ENCODE results near the gene CREB3L1.

DNA sequence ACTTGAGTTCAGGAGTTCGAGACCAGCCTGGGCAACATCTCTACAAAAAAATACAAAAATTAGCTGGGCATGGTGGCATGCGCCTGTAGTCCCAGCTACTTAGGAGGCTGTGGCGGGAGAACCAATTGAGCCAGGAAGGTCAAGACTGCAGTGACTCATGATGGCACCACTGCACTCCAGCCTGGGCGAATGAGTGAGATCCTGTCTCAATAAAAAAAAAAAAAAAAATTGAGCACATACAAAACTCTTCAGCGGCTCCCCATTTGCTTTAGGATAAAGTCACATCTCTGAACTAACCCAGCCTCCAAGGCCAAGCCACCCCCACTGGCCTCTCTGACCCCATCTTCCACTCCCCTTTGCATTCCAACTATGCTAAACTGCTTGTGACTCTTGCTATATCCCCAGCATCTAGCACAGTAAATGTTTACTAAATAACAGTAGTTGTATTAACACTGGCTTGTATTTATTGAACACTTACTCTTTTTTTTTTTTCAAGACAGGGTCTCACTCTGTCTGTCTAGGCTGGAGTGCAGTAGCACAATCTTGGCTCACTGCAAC is 28.9 kb downstream of the CREB3L1 start:
- TF ChIP-seq, protein P1, sequence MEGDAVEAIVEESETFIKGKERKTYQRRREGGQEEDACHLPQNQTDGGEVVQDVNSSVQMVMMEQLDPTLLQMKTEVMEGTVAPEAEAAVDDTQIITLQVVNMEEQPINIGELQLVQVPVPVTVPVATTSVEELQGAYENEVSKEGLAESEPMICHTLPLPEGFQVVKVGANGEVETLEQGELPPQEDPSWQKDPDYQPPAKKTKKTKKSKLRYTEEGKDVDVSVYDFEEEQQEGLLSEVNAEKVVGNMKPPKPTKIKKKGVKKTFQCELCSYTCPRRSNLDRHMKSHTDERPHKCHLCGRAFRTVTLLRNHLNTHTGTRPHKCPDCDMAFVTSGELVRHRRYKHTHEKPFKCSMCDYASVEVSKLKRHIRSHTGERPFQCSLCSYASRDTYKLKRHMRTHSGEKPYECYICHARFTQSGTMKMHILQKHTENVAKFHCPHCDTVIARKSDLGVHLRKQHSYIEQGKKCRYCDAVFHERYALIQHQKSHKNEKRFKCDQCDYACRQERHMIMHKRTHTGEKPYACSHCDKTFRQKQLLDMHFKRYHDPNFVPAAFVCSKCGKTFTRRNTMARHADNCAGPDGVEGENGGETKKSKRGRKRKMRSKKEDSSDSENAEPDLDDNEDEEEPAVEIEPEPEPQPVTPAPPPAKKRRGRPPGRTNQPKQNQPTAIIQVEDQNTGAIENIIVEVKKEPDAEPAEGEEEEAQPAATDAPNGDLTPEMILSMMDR (conservative IDR thresholded peaks at IDR 0.05; ENCODE audit: low read depth, low read length): no peak
- no peak for TF ChIP-seq EZH2 (IDR thresholded peaks at IDR 0.05; ENCODE audit: low read length, unreplicated experiment)
